ENCODE data around the gene CREM.
A peak's percentile ranks its signal among the peaks of the same experiment; 100 is the strongest.
"Not testable (repeated sequence)": the region's sequence is repeated elsewhere in the genome, so short reads cannot be mapped to it uniquely, and the experiment has no call there.

CREM gene

GRCh38 chr10:35208536-35208935 is 81.9 kb downstream of the CREM start:
- H3K4me1 ChIP-seq (ENCODE audit: control insufficient read depth, insufficient read depth, low read length, poor library complexity, severe bottlenecking), result peaks cover 36% of the 10 kb centered on the region
- 96 to 100% methylated on average over 4 to 5 of the region's 5 CpGs for WGBS, 2 experiments (ENCODE audit: insufficient coverage in 2 of 2)
- H3K36me3 ChIP-seq (ENCODE audit: control insufficient read depth, insufficient read depth, low read length), result peaks cover 39% of the 10 kb centered on the region
- H3K4me3 ChIP-seq (ENCODE audit: extremely low read depth, insufficient read depth, low read length, poor library complexity, severe bottlenecking), result no peak overlapping the region
- no peak overlapping the region for H3K27ac ChIP-seq (ENCODE audit: low read depth, low read length, severe bottlenecking)
- no peaks in the 10 kb centered on the region for H3K9me3 ChIP-seq (ENCODE audit: control insufficient read depth, low read length)

- Histone ChIP-seq H3K9me3 (ENCODE audit: control insufficient read depth, low read length) (no peaks in the 10 kb centered on the region), H3K4me1 (ENCODE audit: control insufficient read depth, insufficient read depth, low read length, poor library complexity, severe bottlenecking) (peaks cover 37% of the 10 kb centered on the region), H3K27ac (ENCODE audit: low read depth, low read length, severe bottlenecking) (no peak overlapping the region), H3K4me3 (ENCODE audit: extremely low read depth, insufficient read depth, low read length, poor library complexity, severe bottlenecking) (no peak overlapping the region), H3K36me3 (ENCODE audit: control insufficient read depth, insufficient read depth, low read length) (peaks cover 38% of the 10 kb centered on the region)
- 93 to 97% methylated on average over 3 of the region's 7 CpGs for WGBS, 2 experiments (ENCODE audit: insufficient coverage in 2 of 2)
Observed at GRCh38 chr10:35208949-35209613, 82.4 kb downstream of the CREM start.

GRCh38 chr10:35210961-35211360 is 84.3 kb downstream of the CREM start:
- H3K36me3 ChIP-seq (ENCODE audit: control insufficient read depth, insufficient read depth, low read length), result peaks cover 34% of the 10 kb centered on the region
- H3K4me3 ChIP-seq (ENCODE audit: extremely low read depth, insufficient read depth, low read length, poor library complexity, severe bottlenecking), result no peak overlapping the region
- WGBS, 2 experiments (ENCODE audit: insufficient coverage in 2 of 2), result 69 to 90% methylated on average over 6 of the region's 6 CpGs
- peak overlapping the region; percentile 94 for H3K27ac ChIP-seq (ENCODE audit: low read depth, low read length, severe bottlenecking)
- H3K4me1 ChIP-seq (ENCODE audit: control insufficient read depth, insufficient read depth, low read length, poor library complexity, severe bottlenecking), result peaks cover 43% of the 10 kb centered on the region
- no peaks in the 10 kb centered on the region for H3K9me3 ChIP-seq (ENCODE audit: control insufficient read depth, low read length)

- 18 to 29% methylated on average over 3 of the region's 7 CpGs for WGBS, 2 experiments (ENCODE audit: insufficient coverage in 2 of 2)
- Histone ChIP-seq H3K4me3 (ENCODE audit: extremely low read depth, insufficient read depth, low read length, poor library complexity, severe bottlenecking) (no peak overlapping the region), H3K9me3 (ENCODE audit: control insufficient read depth, low read length) (no peaks in the 10 kb centered on the region), H3K4me1 (ENCODE audit: control insufficient read depth, insufficient read depth, low read length, poor library complexity, severe bottlenecking) (peaks cover 46% of the 10 kb centered on the region), H3K36me3 (ENCODE audit: control insufficient read depth, insufficient read depth, low read length) (peaks cover 31% of the 10 kb centered on the region), H3K27ac (ENCODE audit: low read depth, low read length, severe bottlenecking) (peak overlapping the region; percentile 94)
Observed at GRCh38 chr10:35211390-35211789, 84.7 kb downstream of the CREM start.

- Histone ChIP-seq H3K36me3 (ENCODE audit: control insufficient read depth, insufficient read depth, low read length) (peaks cover 22% of the 10 kb centered on the region), H3K4me1 (ENCODE audit: control insufficient read depth, insufficient read depth, low read length, poor library complexity, severe bottlenecking) (peaks cover 52% of the 10 kb centered on the region), H3K27ac (ENCODE audit: low read depth, low read length, severe bottlenecking) (peak overlapping the region; percentile 63), H3K4me3 (ENCODE audit: extremely low read depth, insufficient read depth, low read length, poor library complexity, severe bottlenecking) (no peak overlapping the region), H3K9me3 (ENCODE audit: control insufficient read depth, low read length) (no peaks in the 10 kb centered on the region)
- WGBS, 2 experiments (ENCODE audit: insufficient coverage in 2 of 2), result 28% methylated on average over 3 of the region's 6 CpGs; no CpG with 5 or more reads in 1 of the 2 experiments
Observed at GRCh38 chr10:35212856-35213255, 86.2 kb downstream of the CREM start.

GRCh38 chr10:35213699-35214098 is 87.1 kb downstream of the CREM start:
- WGBS, 2 experiments (ENCODE audit: insufficient coverage in 2 of 2), result 96 to 98% methylated on average over 4 to 6 of the region's 7 CpGs
- Histone ChIP-seq H3K4me3 (ENCODE audit: extremely low read depth, insufficient read depth, low read length, poor library complexity, severe bottlenecking) (no peak overlapping the region), H3K9me3 (ENCODE audit: control insufficient read depth, low read length) (no peaks in the 10 kb centered on the region), H3K27ac (ENCODE audit: low read depth, low read length, severe bottlenecking) (no peak overlapping the region), H3K4me1 (ENCODE audit: control insufficient read depth, insufficient read depth, low read length, poor library complexity, severe bottlenecking) (peaks cover 52% of the 10 kb centered on the region), H3K36me3 (ENCODE audit: control insufficient read depth, insufficient read depth, low read length) (peaks cover 16% of the 10 kb centered on the region)

GRCh38 chr10:35214607-35215020 is 88.0 kb downstream of the CREM start:
- Histone ChIP-seq H3K27ac (ENCODE audit: low read depth, low read length, severe bottlenecking) (no peak overlapping the region), H3K9me3 (ENCODE audit: control insufficient read depth, low read length) (no peaks in the 10 kb centered on the region), H3K4me3 (ENCODE audit: extremely low read depth, insufficient read depth, low read length, poor library complexity, severe bottlenecking) (no peak overlapping the region), H3K36me3 (ENCODE audit: control insufficient read depth, insufficient read depth, low read length) (peaks cover 8% of the 10 kb centered on the region), H3K4me1 (ENCODE audit: control insufficient read depth, insufficient read depth, low read length, poor library complexity, severe bottlenecking) (peaks cover 50% of the 10 kb centered on the region)
- WGBS, 2 experiments (ENCODE audit: insufficient coverage in 2 of 2), result 95 to 97% methylated on average over 17 to 19 of the region's 19 CpGs

GRCh38 chr10:35215107-35215506 is 88.5 kb downstream of the CREM start:
- Histone ChIP-seq H3K27ac (ENCODE audit: low read depth, low read length, severe bottlenecking) (no peak overlapping the region), H3K4me1 (ENCODE audit: control insufficient read depth, insufficient read depth, low read length, poor library complexity, severe bottlenecking) (peaks cover 46% of the 10 kb centered on the region), H3K36me3 (ENCODE audit: control insufficient read depth, insufficient read depth, low read length) (peaks cover 3% of the 10 kb centered on the region), H3K9me3 (ENCODE audit: control insufficient read depth, low read length) (no peaks in the 10 kb centered on the region), H3K4me3 (ENCODE audit: extremely low read depth, insufficient read depth, low read length, poor library complexity, severe bottlenecking) (no peak overlapping the region)
- 94 to 100% methylated on average over 3 of the region's 3 CpGs for WGBS, 2 experiments (ENCODE audit: insufficient coverage in 2 of 2)

GRCh38 chr10:35216303-35216905 is 89.8 kb downstream of the CREM start:
- WGBS, 2 experiments (ENCODE audit: insufficient coverage in 2 of 2), result 79 to 88% methylated on average over 4 to 5 of the region's 6 CpGs

GRCh38 chr10:35216956-35217355 is 90.3 kb downstream of the CREM start:
- not testable (repeated sequence) for H3K27ac ChIP-seq (ENCODE audit: low read depth, low read length, severe bottlenecking); H3K9me3 ChIP-seq (ENCODE audit: control insufficient read depth, low read length); H3K4me3 ChIP-seq (ENCODE audit: extremely low read depth, insufficient read depth, low read length, poor library complexity, severe bottlenecking); H3K36me3 ChIP-seq (ENCODE audit: control insufficient read depth, insufficient read depth, low read length)
- WGBS, 2 experiments (ENCODE audit: insufficient coverage in 2 of 2), result 88 to 95% methylated on average over 4 to 7 of the region's 9 CpGs
- H3K4me1 ChIP-seq (ENCODE audit: control insufficient read depth, insufficient read depth, low read length, poor library complexity, severe bottlenecking), result peaks cover 31% of the 10 kb centered on the region

More at GRCh38 chr10:35216303-35216905, 89.8 kb downstream of the CREM start:
- no peak overlapping the region for H3K27ac ChIP-seq (ENCODE audit: low read depth, low read length, severe bottlenecking)
- no peak overlapping the region for H3K4me3 ChIP-seq (ENCODE audit: extremely low read depth, insufficient read depth, low read length, poor library complexity, severe bottlenecking)
- H3K4me1 ChIP-seq (ENCODE audit: control insufficient read depth, insufficient read depth, low read length, poor library complexity, severe bottlenecking), result peaks cover 34% of the 10 kb centered on the region
- H3K9me3 ChIP-seq (ENCODE audit: control insufficient read depth, low read length), result no peaks in the 10 kb centered on the region
- H3K36me3 ChIP-seq (ENCODE audit: control insufficient read depth, insufficient read depth, low read length), result peaks cover 2% of the 10 kb centered on the region

GRCh38 chr10:35217455-35217854 is 90.8 kb downstream of the CREM start:
- Histone ChIP-seq H3K4me1 (ENCODE audit: control insufficient read depth, insufficient read depth, low read length, poor library complexity, severe bottlenecking) (peaks cover 26% of the 10 kb centered on the region), H3K27ac (ENCODE audit: low read depth, low read length, severe bottlenecking) (no peak overlapping the region), H3K9me3 (ENCODE audit: control insufficient read depth, low read length) (no peaks in the 10 kb centered on the region), H3K4me3 (ENCODE audit: extremely low read depth, insufficient read depth, low read length, poor library complexity, severe bottlenecking) (no peak overlapping the region), H3K36me3 (ENCODE audit: control insufficient read depth, insufficient read depth, low read length) (peaks cover 2% of the 10 kb centered on the region)
- WGBS, 2 experiments (ENCODE audit: insufficient coverage in 2 of 2), result 77 to 86% methylated on average over 5 of the region's 5 CpGs

All from mesodermal cell (in vitro differentiated cells).